Measurements from ENCODE around the gene PIK3R6. TPM values are rescaled to one million over a fixed set of nuclear protein-coding genes. Genes with fewer than 3 reads are reported as not detected.

PIK3R6 gene
- total RNA-seq, 1 experiment from 2014 or later = not detected

DNA sequence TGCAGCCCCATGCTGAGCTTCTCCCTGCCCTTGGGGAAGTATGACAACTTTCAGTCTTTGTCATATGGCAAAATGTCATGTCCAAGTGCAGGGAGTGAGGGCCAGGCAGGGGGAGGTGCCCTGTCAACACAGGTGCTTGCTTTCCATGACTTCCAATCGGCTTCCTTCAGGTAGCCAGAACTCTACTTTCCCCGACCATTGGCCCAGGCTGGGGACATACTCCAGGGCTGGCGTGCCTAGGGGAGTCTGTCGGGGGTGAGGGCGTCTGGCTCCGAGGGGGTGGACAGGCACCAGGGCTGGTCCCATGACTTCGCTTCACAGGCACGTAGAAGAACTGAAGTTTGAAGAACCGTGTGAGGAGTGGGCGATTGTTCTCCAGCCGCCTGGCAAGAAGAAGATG is 19.8 kb upstream of the PIK3R6 start:
- no peak overlapping the region for H3K4me2 ChIP-seq (ENCODE audit: insufficient read depth, insufficient read length, low read length)
- DNase-seq = no peak

More for the DNA sequence above, 19.8 kb upstream of the PIK3R6 start:
- no peak overlapping the region for H3K56ac ChIP-seq (ENCODE audit: insufficient read length, low read depth, low read length)
- no peak overlapping the region for H2BK12ac ChIP-seq (ENCODE audit: insufficient read length, low read depth, low read length)
- no peak overlapping the region for H2AFZ ChIP-seq (ENCODE audit: low read length)
- no peaks in the 10 kb centered on the region for H3K36me3 Mint-ChIP-seq (ENCODE audit: insufficient read depth in 1 of 3, low read depth in 3 of 3)
- H3K4me1 ChIP-seq (ENCODE audit: insufficient read depth, low read length) = no peaks in the 10 kb centered on the region
- H2BK5ac ChIP-seq (ENCODE audit: insufficient read length, low read length) = no peak overlapping the region
- no peak overlapping the region for H2AK5ac ChIP-seq (ENCODE audit: insufficient read length, low read length)
- no peaks in the 10 kb centered on the region for H3K9me3 ChIP-seq (ENCODE audit: control insufficient read depth, low read depth, low read length)
- H3K79me2 ChIP-seq (ENCODE audit: insufficient read depth, low read length) = no peaks in the 10 kb centered on the region
- no peak overlapping the region for H4K5ac ChIP-seq (ENCODE audit: insufficient read length, low read depth, low read length)
- H3K27ac Mint-ChIP-seq = no peak overlapping the region
- no peaks in the 10 kb centered on the region for H3K23me2 ChIP-seq (ENCODE audit: insufficient read length, low read depth, low read length, poor library complexity, severe bottlenecking)
- H2BK20ac ChIP-seq (ENCODE audit: low read depth, low read length, poor library complexity, severe bottlenecking) = no peak overlapping the region
- H3K27ac ChIP-seq (ENCODE audit: insufficient read length, low read depth, low read length) = no peak overlapping the region
- no CpG with 5 or more reads among the region's 11 CpGs for WGBS (ENCODE audit: extremely low coverage, insufficient read length, low lambda C conversion rate)
- H2BK120ac ChIP-seq (ENCODE audit: low read depth, low read length, poor library complexity, severe bottlenecking) = no peak overlapping the region
- no peak overlapping the region for H4K8ac ChIP-seq (replicated peaks; ENCODE audit: insufficient read length, low read depth, low read length)
- TF ChIP-seq, protein P1, sequence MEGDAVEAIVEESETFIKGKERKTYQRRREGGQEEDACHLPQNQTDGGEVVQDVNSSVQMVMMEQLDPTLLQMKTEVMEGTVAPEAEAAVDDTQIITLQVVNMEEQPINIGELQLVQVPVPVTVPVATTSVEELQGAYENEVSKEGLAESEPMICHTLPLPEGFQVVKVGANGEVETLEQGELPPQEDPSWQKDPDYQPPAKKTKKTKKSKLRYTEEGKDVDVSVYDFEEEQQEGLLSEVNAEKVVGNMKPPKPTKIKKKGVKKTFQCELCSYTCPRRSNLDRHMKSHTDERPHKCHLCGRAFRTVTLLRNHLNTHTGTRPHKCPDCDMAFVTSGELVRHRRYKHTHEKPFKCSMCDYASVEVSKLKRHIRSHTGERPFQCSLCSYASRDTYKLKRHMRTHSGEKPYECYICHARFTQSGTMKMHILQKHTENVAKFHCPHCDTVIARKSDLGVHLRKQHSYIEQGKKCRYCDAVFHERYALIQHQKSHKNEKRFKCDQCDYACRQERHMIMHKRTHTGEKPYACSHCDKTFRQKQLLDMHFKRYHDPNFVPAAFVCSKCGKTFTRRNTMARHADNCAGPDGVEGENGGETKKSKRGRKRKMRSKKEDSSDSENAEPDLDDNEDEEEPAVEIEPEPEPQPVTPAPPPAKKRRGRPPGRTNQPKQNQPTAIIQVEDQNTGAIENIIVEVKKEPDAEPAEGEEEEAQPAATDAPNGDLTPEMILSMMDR (conservative IDR thresholded peaks at IDR 0.05) = no peak
- H3K4me1 Mint-ChIP-seq = peaks cover 2 to 11% of the 10 kb centered on the region in 2 experiments; a peak in 3 of 4 replicates
- H3K9ac ChIP-seq (ENCODE audit: extremely low read depth, insufficient read length, low read length) = no peak overlapping the region
- no peak overlapping the region for H4K91ac ChIP-seq (ENCODE audit: insufficient read length, low read depth, low read length)
- H3T11ph ChIP-seq (ENCODE audit: low read length) = no peak overlapping the region
- no peaks in the 10 kb centered on the region; the same call in 1 of the 2 replicates for H3K27me3 Mint-ChIP-seq (ENCODE audit: low read depth)
- no peaks in the 10 kb centered on the region for H3K79me1 ChIP-seq (ENCODE audit: insufficient read depth, low read depth, low read length, poor library complexity, severe bottlenecking)
- no peak overlapping the region for H2BK15ac ChIP-seq (ENCODE audit: low read depth, low read length)
- H3K23ac ChIP-seq (ENCODE audit: insufficient read length, low read depth, low read length) = no peak overlapping the region
- no peaks in the 10 kb centered on the region for H4K20me1 ChIP-seq (ENCODE audit: control insufficient read depth, insufficient read depth, insufficient read length)
- H3K27me3 ChIP-seq (ENCODE audit: insufficient read depth, low read length) = no peaks in the 10 kb centered on the region
- no peak overlapping the region for H3K4me3 Mint-ChIP-seq
- no peak overlapping the region for H3K14ac ChIP-seq (ENCODE audit: insufficient read depth, low read length)
- no peaks in the 10 kb centered on the region; a peak in 1 of 5 replicates for H3K9me3 Mint-ChIP-seq
- no peak overlapping the region for H3K18ac ChIP-seq (ENCODE audit: insufficient read length, low read depth, low read length)
- no peak overlapping the region for H3K4ac ChIP-seq (ENCODE audit: low read depth, low read length)
